GM19043 (cell line): ENCODE measurements around the gene RNPC3.
"Not testable (repeated sequence)": the region's sequence is repeated elsewhere in the genome, so short reads cannot be mapped to it uniquely, and the experiment has no call there.

ENCODE experiments used
- ATAC-seq: cut with Tn5 transposase; IDR thresholded peaks from one replicate; pipeline ENCODE4 v1.9.1; 2021; ENCODE audit warnings: low read depth; ENCODE audit not compliant: unreplicated experiment

The RNPC3 gene

GRCh38 chr1:103547840-103548239, 22.3 kb downstream of the RNPC3 start:
- ATAC-seq = no peak

- ATAC-seq = no peak
Observed at GRCh38 chr1:103560427-103560826, 34.9 kb downstream of the RNPC3 start.

GRCh38 chr1:103561124-103561523, 35.6 kb downstream of the RNPC3 start:
- ATAC-seq = not testable (repeated sequence)

GRCh38 chr1:103561643-103562395, 36.3 kb downstream of the RNPC3 start:
- ATAC-seq = peak; percentile 88

- no peak for ATAC-seq
Observed at GRCh38 chr1:103563056-103563455, 37.6 kb downstream of the RNPC3 start.

GRCh38 chr1:103569493-103569892, 44.0 kb downstream of the RNPC3 start:
- no peak for ATAC-seq

- not testable (repeated sequence) for ATAC-seq
Observed at GRCh38 chr1:103571289-103571688, 45.8 kb downstream of the RNPC3 start, which contains the start of gene AMY2B. TSS of gene AMY2B (plus strand) at chr1:103571589. CDS start at chr1:103571603, 14 bp downstream.

GRCh38 chr1:103576065-103576464, 50.6 kb downstream of the RNPC3 start:
- no peak for ATAC-seq

- not testable (repeated sequence) for ATAC-seq
Observed at GRCh38 chr1:103576784-103577183, 51.3 kb downstream of the RNPC3 start.

- ATAC-seq = no peak
Observed at GRCh38 chr1:103582464-103582863, 57.0 kb downstream of the RNPC3 start.

GRCh38 chr1:103583887-103584286, 58.4 kb downstream of the RNPC3 start:
- ATAC-seq = no peak

- ATAC-seq = no peak
Observed at GRCh38 chr1:103584537-103584936, 59.0 kb downstream of the RNPC3 start.

- ATAC-seq = not testable (repeated sequence)
Observed at GRCh38 chr1:103602740-103603139, 77.2 kb downstream of the RNPC3 start.
